ENCODE measurements around the gene NFATC3. TPM values are rescaled to one million over a fixed set of nuclear protein-coding genes. Genes with fewer than 3 reads are reported as not detected.

Gene NFATC3
- total RNA-seq, 1 experiment from 2014 or later = 43.9 TPM

DNA sequence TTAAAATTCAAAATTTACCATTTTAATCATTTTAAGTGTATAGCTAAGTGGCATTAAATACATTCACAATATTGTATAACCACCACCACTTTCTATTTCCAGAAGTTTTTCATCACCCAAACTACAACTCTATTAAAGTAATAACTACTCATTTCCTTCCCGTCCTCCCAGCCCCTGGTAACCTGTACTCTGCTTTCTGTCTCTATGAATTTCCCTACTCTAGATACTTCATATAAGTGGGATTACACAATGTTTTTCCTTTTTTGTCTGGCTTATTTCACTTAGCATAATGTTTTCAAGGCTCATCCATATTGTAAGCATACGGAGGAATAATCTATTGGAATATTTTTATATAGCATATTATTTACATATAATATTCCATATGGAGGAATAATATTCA is 121.1 kb downstream of the NFATC3 start:
- ChIA-PET CTCF (no interaction called here), POLR2A (interaction anchor here (0.6 kb wide), 1 partner anchor 13 kb away, joined by 3 read pairs; no protein-coding TSS in a partner anchor)
- H3K36me3 Mint-ChIP-seq (ENCODE audit: insufficient read depth, unreplicated experiment) = peaks cover 7% of the 10 kb centered on the region
- Histone ChIP-seq H3K4me1 (no peaks in the 10 kb centered on the region), H3K36me3 (ENCODE audit: control insufficient read depth, insufficient read depth, low read length) (no peaks in the 10 kb centered on the region), H3K27me3 (replicated peaks; ENCODE audit: control insufficient read depth, insufficient read depth, low read length) (no peaks in the 10 kb centered on the region), H3K4me3 (ENCODE audit: low read depth, low read length) (no peak overlapping the region), H3K9me3 (no peaks in the 10 kb centered on the region)
- TF ChIP-seq, protein P1, sequence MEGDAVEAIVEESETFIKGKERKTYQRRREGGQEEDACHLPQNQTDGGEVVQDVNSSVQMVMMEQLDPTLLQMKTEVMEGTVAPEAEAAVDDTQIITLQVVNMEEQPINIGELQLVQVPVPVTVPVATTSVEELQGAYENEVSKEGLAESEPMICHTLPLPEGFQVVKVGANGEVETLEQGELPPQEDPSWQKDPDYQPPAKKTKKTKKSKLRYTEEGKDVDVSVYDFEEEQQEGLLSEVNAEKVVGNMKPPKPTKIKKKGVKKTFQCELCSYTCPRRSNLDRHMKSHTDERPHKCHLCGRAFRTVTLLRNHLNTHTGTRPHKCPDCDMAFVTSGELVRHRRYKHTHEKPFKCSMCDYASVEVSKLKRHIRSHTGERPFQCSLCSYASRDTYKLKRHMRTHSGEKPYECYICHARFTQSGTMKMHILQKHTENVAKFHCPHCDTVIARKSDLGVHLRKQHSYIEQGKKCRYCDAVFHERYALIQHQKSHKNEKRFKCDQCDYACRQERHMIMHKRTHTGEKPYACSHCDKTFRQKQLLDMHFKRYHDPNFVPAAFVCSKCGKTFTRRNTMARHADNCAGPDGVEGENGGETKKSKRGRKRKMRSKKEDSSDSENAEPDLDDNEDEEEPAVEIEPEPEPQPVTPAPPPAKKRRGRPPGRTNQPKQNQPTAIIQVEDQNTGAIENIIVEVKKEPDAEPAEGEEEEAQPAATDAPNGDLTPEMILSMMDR (IDR thresholded peaks at IDR 0.05; ENCODE audit: insufficient read depth in 1 of 2, low read depth in 1 of 2, low read length in 1 of 2, severe bottlenecking in 1 of 2, unreplicated experiment in 1 of 2) = no peak
- no peak overlapping the region for H3K4me3 Mint-ChIP-seq (ENCODE audit: unreplicated experiment)
- H3K9me3 Mint-ChIP-seq (ENCODE audit: unreplicated experiment) = no peaks in the 10 kb centered on the region
- intact Hi-C loops (cut with micrococcal nuclease; ENCODE audit: unreplicated experiment) = no loop called here
- H3K27ac Mint-ChIP-seq (ENCODE audit: unreplicated experiment) = no peak overlapping the region
- BruUV-seq (replicated peaks) = no TSS peak
- no peaks in the 10 kb centered on the region for H3K27me3 Mint-ChIP-seq (ENCODE audit: insufficient read depth, unreplicated experiment)
- no peaks in the 10 kb centered on the region for H3K4me1 Mint-ChIP-seq (ENCODE audit: low read depth, unreplicated experiment)
- no peak for DNase-seq

GRCh38 chr16:68214726-68215125 is 129.6 kb downstream of the NFATC3 start:
- Mint-ChIP-seq H3K27ac (ENCODE audit: unreplicated experiment) (no peak overlapping the region), H3K4me3 (ENCODE audit: unreplicated experiment) (no peak overlapping the region), H3K27me3 (ENCODE audit: insufficient read depth, unreplicated experiment) (no peaks in the 10 kb centered on the region), H3K9me3 (ENCODE audit: unreplicated experiment) (no peaks in the 10 kb centered on the region), H3K4me1 (ENCODE audit: low read depth, unreplicated experiment) (no peaks in the 10 kb centered on the region), H3K36me3 (ENCODE audit: insufficient read depth, unreplicated experiment) (peaks cover 17% of the 10 kb centered on the region)
- no peak for DNase-seq
- no peaks in the 10 kb centered on the region for H3K27me3 ChIP-seq (replicated peaks; ENCODE audit: control insufficient read depth, insufficient read depth, low read length)
- H3K4me3 ChIP-seq (ENCODE audit: low read depth, low read length) = no peak overlapping the region
- BruUV-seq (replicated peaks) = no TSS peak
- H3K9me3 ChIP-seq = no peaks in the 10 kb centered on the region
- TF ChIP-seq, protein P1 (IDR thresholded peaks at IDR 0.05; ENCODE audit: insufficient read depth in 1 of 2, low read depth in 1 of 2, low read length in 1 of 2, severe bottlenecking in 1 of 2, unreplicated experiment in 1 of 2) = no peak
- intact Hi-C loops (cut with micrococcal nuclease; ENCODE audit: unreplicated experiment) = no loop called here
- ChIA-PET POLR2A (no interaction called here), CTCF (no interaction called here)
- H3K36me3 ChIP-seq (ENCODE audit: control insufficient read depth, insufficient read depth, low read length) = no peaks in the 10 kb centered on the region
- H3K4me1 ChIP-seq = no peaks in the 10 kb centered on the region

DNA sequence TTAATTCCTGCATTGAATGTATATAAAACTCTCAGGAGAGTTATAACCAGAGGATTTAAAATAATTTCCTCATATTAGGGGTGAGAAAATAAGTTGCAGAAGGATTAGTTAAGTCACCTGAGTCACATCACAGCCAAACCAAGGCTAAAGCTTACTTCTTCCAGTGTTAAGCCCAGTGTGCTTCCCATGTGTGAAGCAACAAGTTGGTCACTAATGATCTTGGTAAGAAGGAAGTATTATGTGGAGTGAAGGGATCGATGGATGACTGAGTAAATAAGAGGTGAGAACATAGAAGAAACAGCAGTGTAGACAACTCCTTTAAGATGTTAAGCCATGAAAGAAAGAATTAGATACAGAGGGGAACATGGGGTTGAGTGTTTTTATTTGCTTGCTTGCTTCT is 130.1 kb downstream of the NFATC3 start:
- intact Hi-C loops (cut with micrococcal nuclease; ENCODE audit: unreplicated experiment) = no loop called here
- Mint-ChIP-seq H3K36me3 (ENCODE audit: insufficient read depth, unreplicated experiment) (peaks cover 17% of the 10 kb centered on the region), H3K9me3 (ENCODE audit: unreplicated experiment) (no peaks in the 10 kb centered on the region), H3K27me3 (ENCODE audit: insufficient read depth, unreplicated experiment) (no peaks in the 10 kb centered on the region), H3K4me3 (ENCODE audit: unreplicated experiment) (no peak overlapping the region), H3K4me1 (ENCODE audit: low read depth, unreplicated experiment) (no peaks in the 10 kb centered on the region), H3K27ac (ENCODE audit: unreplicated experiment) (no peak overlapping the region)
- H3K4me3 ChIP-seq (ENCODE audit: low read depth, low read length) = no peak overlapping the region
- CTCF ChIA-PET = no interaction called here
- no peaks in the 10 kb centered on the region for H3K4me1 ChIP-seq
- H3K9me3 ChIP-seq = no peaks in the 10 kb centered on the region
- DNase-seq = no peak
- BruUV-seq (replicated peaks) = no TSS peak
- TF ChIP-seq, protein P1 (IDR thresholded peaks at IDR 0.05; ENCODE audit: insufficient read depth in 1 of 2, low read depth in 1 of 2, low read length in 1 of 2, severe bottlenecking in 1 of 2, unreplicated experiment in 1 of 2) = no peak
- no peaks in the 10 kb centered on the region for H3K27me3 ChIP-seq (replicated peaks; ENCODE audit: control insufficient read depth, insufficient read depth, low read length)
- no peaks in the 10 kb centered on the region for H3K36me3 ChIP-seq (ENCODE audit: control insufficient read depth, insufficient read depth, low read length)
- POLR2A ChIA-PET = no interaction called here
